Esophagus squamous epithelium (tissue), 5 donors: ENCODE data around the gene LPIN1. TPM values are rescaled to one million over a fixed set of nuclear protein-coding genes. Genes with fewer than 3 reads are reported as not detected.
A peak's percentile ranks its signal among the peaks of the same experiment; 100 is the strongest.

ENCODE experiments used
- DNase-seq: peaks from one replicate; lab custom pipeline; 2025; lab: John Stamatoyannopoulos, UW
- H3K27ac ChIP-seq, 4 donors: fragments of 200-600 bp; sonication (generic); one replicate each; pipeline ENCODE4 v1.5.1; 2016 to 2019; ENCODE audit warnings: mild to moderate bottlenecking in 1 of 4
- H3K27me3 ChIP-seq, 4 donors: fragments of 200-600 bp; sonication (generic); 1 replicate in 3 of 4; 2 replicates in 1 of 4; pipeline versions ENCODE4 v1.5.1 to v1.6.0; 2017 to 2021; ENCODE audit warnings: antibody characterized with exemption in 1 of 4
- H3K36me3 ChIP-seq, 3 donors: fragments of 200-600 bp; sonication (generic); one replicate each; pipeline ENCODE4 v1.5.1; 2016 to 2019
- H3K4me1 ChIP-seq, 3 donors: fragments of 200-600 bp; sonication (generic); one replicate each; pipeline ENCODE4 v1.5.1; 2017 to 2019
- H3K4me3 ChIP-seq, 4 donors: fragments of 200-600 bp; sonication (generic); 1 replicate in 3 of 4; 2 replicates in 1 of 4; pipeline ENCODE4 v1.5.1; 2016 to 2019; ENCODE audit warnings: mild to moderate bottlenecking in 2 of 4, moderate library complexity in 1 of 4
- H3K9me3 ChIP-seq, 3 donors: fragments of 200-600 bp; sonication (generic); one replicate each; pipeline ENCODE4 v1.5.1; 2016 to 2019
- CTCF ChIP-seq, 6 experiments: fragments of 450-650 bp in 4 of 6; fragments of 200-600 bp in 2 of 6; sonication (generic) in 2 of 6; IDR thresholded peaks; one replicate each; pipeline ENCODE4 v1.5.1; 2016 to 2019; ENCODE audit warnings: antibody characterized with exemption in 6 of 6, mild to moderate bottlenecking in 4 of 6, moderate library complexity in 4 of 6
- POLR2A ChIP-seq, 4 donors: fragments of 450-650 bp; IDR thresholded peaks; one replicate each; pipeline ENCODE4 v1.6.1; 2017; ENCODE audit warnings: antibody characterized with exemption in 4 of 4, mild to moderate bottlenecking in 4 of 4, moderate library complexity in 3 of 4
- WGBS, 2 donors: methylation state at CpG; one replicate each; pipeline ENCODE4 v1.1.5; 2018; 5-methylcytosine and 5-hydroxymethylcytosine counted together
- intact Hi-C: fragments of 100-400 bp; cut with DNase I; formaldehyde crosslinking; loops from one replicate; pipeline ENCODE4 v1.15.0; 2022
- total RNA-seq, 4 donors: library from RNA; depleted of rRNA; stranded (reverse); fragments of >200 nt; gene quantifications; one replicate each; pipeline ENCODE4 v1.1.0, GENCODE V29; 2016
- donor health status: DM: yes; HTN: yes; CAD: no.

Gene LPIN1
- total RNA-seq, 4 donors from 2014 or later = 16.9 to 80.9 (median 39.7) TPM

DNA sequence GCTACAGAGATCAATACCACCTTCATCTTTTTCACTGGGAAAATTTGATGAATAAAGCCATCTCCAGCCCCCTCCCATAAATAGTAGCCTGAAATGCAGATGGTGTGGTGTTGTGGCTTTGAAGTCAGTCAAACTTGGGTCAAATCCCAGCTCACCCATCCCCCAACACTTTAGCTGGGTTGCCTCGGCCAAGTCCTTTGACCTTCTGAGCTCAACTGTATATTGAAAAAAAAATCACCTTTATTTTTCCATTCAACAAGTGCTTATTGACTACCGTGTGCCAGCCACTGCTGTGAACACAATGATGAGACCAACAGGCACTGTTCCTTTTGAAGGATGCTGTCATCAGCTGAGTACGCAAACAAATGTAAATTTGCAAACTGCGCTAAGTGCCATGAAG lies 41.4 kb upstream of the LPIN1 start:
- H3K4me1 ChIP-seq = peaks cover 0 to 30% (median under 1%) of the 10 kb centered on the region in 3 donors
- no peak for DNase-seq
- H3K27ac ChIP-seq = no peak overlapping the region
- no peaks in the 10 kb centered on the region for H3K36me3 ChIP-seq
- WGBS, 2 donors = 85 to 98% methylated on average over 3 to 4 of the region's 4 CpGs
- intact Hi-C loops = no loop called here
- no peak for TF ChIP-seq POLR2A (IDR thresholded peaks at IDR 0.05)
- H3K4me3 ChIP-seq = no peak overlapping the region
- no peaks in the 10 kb centered on the region for H3K9me3 ChIP-seq
- no peaks in the 10 kb centered on the region for H3K27me3 ChIP-seq

DNA sequence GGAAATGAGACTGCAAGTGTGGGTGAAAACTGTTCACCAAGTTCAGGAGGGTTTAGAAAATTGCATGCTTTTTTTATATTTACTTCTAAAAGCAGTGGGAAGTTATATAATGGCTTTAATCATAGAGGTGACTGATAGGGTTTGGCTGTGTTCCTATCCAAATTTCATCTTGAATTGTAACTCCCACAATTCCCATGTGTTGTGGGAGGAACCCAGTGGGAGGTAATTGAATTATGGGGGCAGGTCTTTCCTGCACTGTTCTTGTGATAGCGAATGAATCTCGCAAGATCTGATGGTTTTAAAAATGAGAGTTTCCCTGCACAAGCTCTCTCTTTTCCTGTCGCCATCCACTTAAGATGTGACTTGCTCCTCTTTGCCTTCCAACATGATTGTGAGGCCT lies 40.7 kb upstream of the LPIN1 start:
- Histone ChIP-seq H3K4me3 (no peak overlapping the region), H3K27me3 (no peaks in the 10 kb centered on the region), H3K9me3 (no peaks in the 10 kb centered on the region), H3K36me3 (no peaks in the 10 kb centered on the region), H3K4me1 (peaks cover 0 to 30% (median 7%) of the 10 kb centered on the region in 3 donors), H3K27ac (no peak overlapping the region)
- WGBS, 2 donors = 87 to 94% methylated on average over 3 of the region's 3 CpGs
- no peak for DNase-seq
- no peak for TF ChIP-seq CTCF (IDR thresholded peaks at IDR 0.05)
- TF ChIP-seq POLR2A (IDR thresholded peaks at IDR 0.05) = no peak
- intact Hi-C loops = no loop called here

- H3K4me3 ChIP-seq = no peak overlapping the region
- no peaks in the 10 kb centered on the region for H3K36me3 ChIP-seq
- no peaks in the 10 kb centered on the region for H3K27me3 ChIP-seq
- DNase-seq = no peak
- H3K4me1 ChIP-seq = peaks cover 0 to 25% (median 9%) of the 10 kb centered on the region in 3 donors
- no peak for TF ChIP-seq POLR2A (IDR thresholded peaks at IDR 0.05)
- no peak for TF ChIP-seq CTCF (IDR thresholded peaks at IDR 0.05)
- H3K27ac ChIP-seq = no peak overlapping the region
- no peaks in the 10 kb centered on the region for H3K9me3 ChIP-seq
- intact Hi-C loops = no loop called here
- WGBS, 2 donors = 67 to 74% methylated on average over 2 to 3 of the region's 3 CpGs
These were observed 38.3 kb upstream of the LPIN1 start for GRCh38 chr2:11708106-11708505.

- no peaks in the 10 kb centered on the region for H3K9me3 ChIP-seq
- no peak overlapping the region for H3K4me3 ChIP-seq
- H3K27me3 ChIP-seq = no peaks in the 10 kb centered on the region
- WGBS, 2 donors = 91 to 95% methylated on average over 8 of the region's 8 CpGs
- no peak for DNase-seq
- intact Hi-C loops = no loop called here
- no peaks in the 10 kb centered on the region for H3K36me3 ChIP-seq
- H3K4me1 ChIP-seq = peaks cover 0 to 25% (median 9%) of the 10 kb centered on the region in 3 donors
- no peak for TF ChIP-seq POLR2A (IDR thresholded peaks at IDR 0.05)
- no peak for TF ChIP-seq CTCF (IDR thresholded peaks at IDR 0.05)
- peak overlapping the region in 2 of 4 donors; percentile 54 to 74 for H3K27ac ChIP-seq
These were observed 37.1 kb upstream of the LPIN1 start for GRCh38 chr2:11709293-11709692.

- Histone ChIP-seq H3K4me1 (peaks cover 0 to 25% (median 9%) of the 10 kb centered on the region in 3 donors), H3K4me3 (peak overlapping the region in 1 of 4 donors; percentile 12), H3K27me3 (no peaks in the 10 kb centered on the region), H3K27ac (peak overlapping the region in 3 of 4 donors; percentile 50 to 74 (median 58)), H3K36me3 (no peaks in the 10 kb centered on the region), H3K9me3 (no peaks in the 10 kb centered on the region)
- intact Hi-C loops = no loop called here
- TF ChIP-seq POLR2A (IDR thresholded peaks at IDR 0.05) (no peak), CTCF (IDR thresholded peaks at IDR 0.05) (no peak)
- no peak for DNase-seq
- 32 to 34% methylated on average over 3 of the region's 3 CpGs for WGBS, 2 donors
These were observed 36.2 kb upstream of the LPIN1 start for GRCh38 chr2:11710210-11710609.
